Measurements from ENCODE around the gene AKAP13. TPM values are rescaled to one million over a fixed set of nuclear protein-coding genes. Genes with fewer than 3 reads are reported as not detected.

The AKAP13 gene
- total and polyA plus RNA-seq, 2 of the 8 experiments (the other 6 are each of a cell fraction or from before 2014, with no cell fraction given) = 14.0 to 46.2 TPM

- no peak overlapping the region for H3K9ac ChIP-seq (replicated peaks in 1 of 4; ENCODE audit: extremely low read depth in 1 of 4, low read depth in 3 of 4, low read length in 3 of 4)
- no peaks in the 10 kb centered on the region for H3K27me3 ChIP-seq (replicated peaks in 1 of 4; ENCODE audit: control insufficient read depth in 3 of 4, extremely low read depth in 1 of 4, insufficient read depth in 3 of 4, low read length in 3 of 4)
- no peaks in the 10 kb centered on the region; the same call in none of the 2 replicates for H3K79me1 ChIP-seq (ENCODE audit: low read depth, low read length)
- H3K4me3 ChIP-seq (ENCODE audit: extremely low read depth in 1 of 4, insufficient read depth in 2 of 4, low read depth in 3 of 4, low read length in 4 of 4) = no peak overlapping the region
- H3K79me2 ChIP-seq (ENCODE audit: control insufficient read depth in 1 of 2, insufficient read depth in 2 of 2, low read length in 2 of 2) = no peaks in the 10 kb centered on the region
- no peak for DNase-seq (ENCODE audit: low read depth in 1 of 2, low spot score in 2 of 2)
- peaks cover 7 to 17% (median 8%) of the 10 kb centered on the region in 4 experiments; a peak in 6 of 7 replicates for H3K4me1 ChIP-seq (replicated peaks in 1 of 4; ENCODE audit: control insufficient read depth in 3 of 4, insufficient read depth in 4 of 4, low read length in 3 of 4)
- no peaks in the 10 kb centered on the region for H3K23me2 ChIP-seq (ENCODE audit: low read depth, low read length)
- H2BK5ac ChIP-seq (ENCODE audit: low read depth, low read length) = no peak overlapping the region
- no peaks in the 10 kb centered on the region for H3K9me3 ChIP-seq (ENCODE audit: insufficient read depth in 2 of 2, low read depth in 1 of 2, low read length in 1 of 2)
- H3K14ac ChIP-seq (ENCODE audit: insufficient read length) = no peak overlapping the region
- no peak overlapping the region for H4K91ac ChIP-seq (replicated peaks; ENCODE audit: insufficient read length, low read length)
- no peak overlapping the region for H3K18ac ChIP-seq (ENCODE audit: extremely low read depth, low read length)
- no peak overlapping the region for H2AFZ ChIP-seq (ENCODE audit: low read length)
- no peak overlapping the region; a peak in 1 of 4 replicates for H3K4me2 ChIP-seq (ENCODE audit: insufficient read depth in 1 of 2, low read depth in 2 of 2, low read length in 2 of 2)
- H4K20me1 ChIP-seq (replicated peaks in 1 of 2; ENCODE audit: control insufficient read depth in 1 of 2, insufficient read depth in 2 of 2, low read length in 2 of 2) = peaks cover 0 to 2% of the 10 kb centered on the region in 2 experiments
- ChIA-PET CTCF (ENCODE audit: partially characterized antibody) (interaction anchor here (1.0 to 1.4 kb wide), 3 partner anchors 29 to 94 kb away, joined by 3 to 4 read pairs (median 3); no protein-coding TSS in a partner anchor), POLR2A (ENCODE audit: partially characterized antibody) (no interaction called here)
- H3K27ac ChIP-seq (ENCODE audit: low read depth, low read length) = no peak overlapping the region
- H4K8ac ChIP-seq (ENCODE audit: extremely low read depth, insufficient read depth, low read length) = no peak overlapping the region
- H3K56ac ChIP-seq (replicated peaks; ENCODE audit: insufficient read length, low read depth, low read length) = no peak overlapping the region
- no peak overlapping the region for H4K5ac ChIP-seq (ENCODE audit: insufficient read length, low read depth, low read length)
- H3K23ac ChIP-seq (ENCODE audit: insufficient read length) = no peak overlapping the region
- H2BK120ac ChIP-seq (replicated peaks; ENCODE audit: low read depth, low read length) = no peak overlapping the region
- H2AK5ac ChIP-seq (ENCODE audit: low read depth, low read length) = no peak overlapping the region
- WGBS, 2 experiments (ENCODE audit: extremely low coverage in 1 of 2, insufficient coverage in 1 of 2, insufficient read length in 1 of 2, insufficient replicate concordance in 2 of 2, low coverage in 1 of 2, low lambda C conversion rate in 2 of 2, missing lambda C conversion rate in 1 of 2) = 42% methylated on average over 1 of the region's 1 CpG; no CpG with 5 or more reads in 1 of the 2 experiments
- H2BK20ac ChIP-seq (ENCODE audit: low read length) = no peak overlapping the region
- H2BK12ac ChIP-seq (ENCODE audit: low read depth, low read length) = no peak overlapping the region
- H3K4ac ChIP-seq (replicated peaks; ENCODE audit: insufficient read length, low read depth, low read length) = no peak overlapping the region
- H3K36me3 ChIP-seq (ENCODE audit: control insufficient read depth in 2 of 4, insufficient read depth in 4 of 4, low read length in 3 of 4) = no peaks in the 10 kb centered on the region
- FAIRE-seq = no peak
- no peak overlapping the region for H2BK15ac ChIP-seq (ENCODE audit: low read length)
- TF ChIP-seq CTCF (IDR thresholded peaks at IDR 0.05; ENCODE audit: control extremely low read depth in 1 of 3, insufficient read depth in 1 of 3, low read depth in 1 of 3, low read length in 3 of 3) (no peak), TAF7 (optimal IDR thresholded peaks at IDR 0.05; ENCODE audit: borderline replicate concordance, low read depth, low read length) (no peak), SIX5 (IDR thresholded peaks at IDR 0.05; ENCODE audit: low read depth, low read length) (no peak), SP4 (IDR thresholded peaks at IDR 0.05; ENCODE audit: low read length) (no peak), SIRT6 (IDR thresholded peaks at IDR 0.05; ENCODE audit: low read length) (no peak), TCF12 (IDR thresholded peaks at IDR 0.05; ENCODE audit: low read depth, low read length) (no peak), ZNF274 (IDR thresholded peaks at IDR 0.05; ENCODE audit: borderline replicate concordance, extremely low read depth, low read length) (no peak), HDAC6 (IDR thresholded peaks at IDR 0.05; ENCODE audit: low read depth, low read length) (no peak), NRF1 (IDR thresholded peaks at IDR 0.05; ENCODE audit: low read depth, low read length) (no peak), RXRA (IDR thresholded peaks at IDR 0.05; ENCODE audit: insufficient read depth, low read depth, low read length) (no peak), EZH2 (IDR thresholded peaks at IDR 0.05; ENCODE audit: low read depth, low read length, severe bottlenecking) (no peak), ATF3 (IDR thresholded peaks at IDR 0.05; ENCODE audit: insufficient read depth, low read depth, low read length) (no peak)
Measured at GRCh38 chr15:85618228-85618505, 237.8 kb downstream of the AKAP13 start.

Measured in H1 (cell line).